ENCODE results near the gene SMU1. TPM values are rescaled to one million over a fixed set of nuclear protein-coding genes. Genes with fewer than 3 reads are reported as not detected.

The SMU1 gene
- 26.0 and 27.4 TPM in 2 replicates for polyA plus RNA-seq (2014; cell fraction: cytosol; rRNA removed)
- polyA plus RNA-seq (2014; cell fraction: nucleus; rRNA removed), result 11.3 and 12.8 TPM in 2 replicates

- DNase-seq (ENCODE audit: low spot score), result peak; percentile 98
These were observed at the start of gene SMU1 for GRCh38 chr9:33076046-33077004. SMU1 (minus strand) TSS chr9:33076674; CDS start chr9:33076608, 66 bp downstream.

GRCh38 chr9:33125461-33125860, 49.0 kb upstream of the SMU1 start:
- DNase-seq (ENCODE audit: low spot score), result no peak

- DNase-seq (ENCODE audit: low spot score), result no peak
These were observed 48.4 kb upstream of the SMU1 start for GRCh38 chr9:33124751-33125381.

GRCh38 chr9:33124046-33124445, 47.6 kb upstream of the SMU1 start:
- no peak for DNase-seq (ENCODE audit: low spot score)

- no peak for DNase-seq (ENCODE audit: low spot score)
These were observed 47.0 kb upstream of the SMU1 start for GRCh38 chr9:33123407-33124031.

GRCh38 chr9:33120620-33121019, 44.1 kb upstream of the SMU1 start:
- DNase-seq (ENCODE audit: low spot score), result no peak

GRCh38 chr9:33117796-33118195, 41.3 kb upstream of the SMU1 start:
- DNase-seq (ENCODE audit: low spot score), result no peak

GRCh38 chr9:33117306-33117705, 40.8 kb upstream of the SMU1 start:
- DNase-seq (ENCODE audit: low spot score), result no peak

GRCh38 chr9:33116860-33117259, 40.4 kb upstream of the SMU1 start:
- DNase-seq (ENCODE audit: low spot score), result no peak

- DNase-seq (ENCODE audit: low spot score), result no peak
These were observed 38.3 kb upstream of the SMU1 start for GRCh38 chr9:33114746-33115145.

- no peak for DNase-seq (ENCODE audit: low spot score)
These were observed 37.5 kb upstream of the SMU1 start for GRCh38 chr9:33113799-33114547.

- DNase-seq (ENCODE audit: low spot score), result no peak
These were observed 35.6 kb upstream of the SMU1 start for GRCh38 chr9:33112094-33112493.

- no peak for DNase-seq (ENCODE audit: low spot score)
These were observed 35.2 kb upstream of the SMU1 start for GRCh38 chr9:33111631-33112030.

GRCh38 chr9:33110686-33111085, 34.2 kb upstream of the SMU1 start:
- no peak for DNase-seq (ENCODE audit: low spot score)

- DNase-seq (ENCODE audit: low spot score), result no peak
These were observed 33.5 kb upstream of the SMU1 start for GRCh38 chr9:33109850-33110595.

GRCh38 chr9:33109097-33109496, 32.6 kb upstream of the SMU1 start:
- peak; percentile 20 for DNase-seq (ENCODE audit: low spot score)

- no peak for DNase-seq (ENCODE audit: low spot score)
These were observed 32.0 kb upstream of the SMU1 start for GRCh38 chr9:33108472-33108871.

- DNase-seq (ENCODE audit: low spot score), result no peak
These were observed 31.3 kb upstream of the SMU1 start for GRCh38 chr9:33107762-33108161.

GRCh38 chr9:33106827-33107621, 30.6 kb upstream of the SMU1 start:
- no peak for DNase-seq (ENCODE audit: low spot score)

GRCh38 chr9:33106372-33106771, 29.9 kb upstream of the SMU1 start:
- no peak for DNase-seq (ENCODE audit: low spot score)

All from SK-N-DZ (cell line).